IPS-15b (cell line): ENCODE data around the gene CHRNA10.

Experiments used
- H3K27me3 ChIP-seq: one replicate; pipeline ENCODE4 v1.6.1; 2013; ENCODE audit warnings: low read length; ENCODE audit not compliant: control insufficient read depth, insufficient read depth
- H3K36me3 ChIP-seq: one replicate; pipeline ENCODE4 v1.6.1; 2013; ENCODE audit warnings: low read length; ENCODE audit not compliant: control insufficient read depth, insufficient read depth
- H3K4me1 ChIP-seq: one replicate; pipeline ENCODE4 v1.6.1; 2013; ENCODE audit warnings: mild to moderate bottlenecking, low read length; ENCODE audit not compliant: control insufficient read depth, insufficient read depth
- H3K4me3 ChIP-seq: one replicate; pipeline ENCODE4 v1.5.1; 2013; ENCODE audit warnings: low read depth, low read length
- H3K9ac ChIP-seq: one replicate; pipeline ENCODE4 v1.6.1; 2013; ENCODE audit warnings: low read depth, mild to moderate bottlenecking, low read length
- H3K9me3 ChIP-seq: one replicate; pipeline ENCODE4 v1.6.1; 2013; ENCODE audit warnings: mild to moderate bottlenecking, low read length; ENCODE audit not compliant: control insufficient read depth, insufficient read depth

CHRNA10 gene

DNA sequence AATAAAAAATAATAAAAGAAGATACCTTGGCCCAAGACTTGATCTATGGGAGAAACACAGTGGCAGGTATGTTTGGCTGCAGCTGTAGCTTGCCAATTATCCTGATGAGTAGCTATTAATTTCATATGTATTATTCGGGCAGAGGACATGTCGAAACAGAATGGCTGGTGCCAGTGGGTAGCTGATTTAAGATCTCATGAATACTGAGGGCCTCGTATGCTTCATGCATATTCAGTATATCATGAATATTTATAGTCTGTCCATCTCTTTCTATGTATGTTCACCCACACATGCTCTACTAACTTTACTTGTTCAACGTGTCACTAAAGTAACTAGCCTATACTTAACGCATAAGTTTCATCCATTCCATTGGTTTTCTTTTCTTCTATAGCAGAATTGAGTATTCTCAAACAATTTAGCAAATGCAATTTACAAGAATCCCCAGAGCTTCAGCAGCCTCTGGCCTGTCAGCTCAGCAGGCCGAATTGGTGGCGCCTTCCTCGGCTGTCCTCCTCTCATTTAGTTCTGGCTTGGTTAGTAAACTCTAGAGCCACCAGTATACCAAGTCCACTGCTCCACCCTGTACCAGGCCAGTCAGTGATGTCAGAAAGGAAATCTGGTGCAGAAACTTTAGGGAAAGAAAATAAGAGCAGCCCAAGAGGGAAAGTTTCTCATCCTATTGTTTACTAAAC, 47.3 kb downstream of the CHRNA10 start:
- H3K27me3 ChIP-seq, result no peaks in the 10 kb centered on the region
- H3K36me3 ChIP-seq, result no peaks in the 10 kb centered on the region
- H3K4me3 ChIP-seq, result no peak overlapping the region
- no peaks in the 10 kb centered on the region for H3K4me1 ChIP-seq
- H3K9me3 ChIP-seq, result no peaks in the 10 kb centered on the region
- H3K9ac ChIP-seq, result no peak overlapping the region

DNA sequence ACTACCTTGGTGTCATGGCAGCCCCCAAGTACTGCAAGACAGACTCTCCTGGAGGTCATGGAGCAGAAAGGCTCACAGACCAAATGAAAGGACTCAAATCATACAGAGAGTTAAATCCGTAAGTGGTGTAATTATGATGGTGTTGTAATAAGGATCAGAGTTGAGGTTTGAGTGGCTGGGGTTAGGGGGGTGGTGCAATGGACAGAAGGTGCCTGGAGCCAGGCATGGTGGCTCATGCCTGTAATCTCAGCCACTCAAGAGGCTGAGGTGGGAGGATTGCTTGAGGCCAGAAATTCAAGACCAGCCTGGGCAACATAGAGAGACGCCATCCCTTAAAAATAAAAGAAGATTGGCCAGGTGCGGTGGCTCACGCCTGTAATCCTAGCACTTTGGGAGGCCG, 48.1 kb downstream of the CHRNA10 start:
- Histone ChIP-seq H3K4me3 (no peak overlapping the region), H3K36me3 (no peaks in the 10 kb centered on the region), H3K27me3 (no peaks in the 10 kb centered on the region)

DNA sequence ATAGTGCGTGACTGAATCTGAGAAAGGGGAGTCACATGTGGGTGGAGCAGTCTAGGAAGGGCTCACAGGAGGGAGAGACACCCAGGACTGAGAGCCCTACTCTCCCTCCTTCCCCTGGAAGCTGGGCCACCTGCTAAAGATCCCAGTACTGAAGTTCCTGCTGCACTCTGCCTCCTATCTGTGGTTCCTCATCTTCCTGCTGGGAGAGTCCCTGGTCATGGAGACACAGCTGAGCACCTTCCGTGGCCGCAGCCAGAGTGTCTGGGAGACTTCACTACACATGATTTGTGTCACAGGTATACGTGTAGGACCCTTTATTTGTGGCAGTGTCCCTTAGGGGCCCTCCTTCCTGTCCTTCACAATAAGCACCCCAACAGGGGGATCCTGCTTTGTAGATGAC, 48.7 kb downstream of the CHRNA10 start:
- no peaks in the 10 kb centered on the region for H3K9me3 ChIP-seq
- no peaks in the 10 kb centered on the region for H3K36me3 ChIP-seq
- no peak overlapping the region for H3K4me3 ChIP-seq
- no peaks in the 10 kb centered on the region for H3K4me1 ChIP-seq
- no peaks in the 10 kb centered on the region for H3K27me3 ChIP-seq
- no peak overlapping the region for H3K9ac ChIP-seq

More for the DNA sequence above, 48.1 kb downstream of the CHRNA10 start:
- Histone ChIP-seq H3K4me1 (no peaks in the 10 kb centered on the region), H3K9me3 (no peaks in the 10 kb centered on the region), H3K9ac (no peak overlapping the region)

DNA sequence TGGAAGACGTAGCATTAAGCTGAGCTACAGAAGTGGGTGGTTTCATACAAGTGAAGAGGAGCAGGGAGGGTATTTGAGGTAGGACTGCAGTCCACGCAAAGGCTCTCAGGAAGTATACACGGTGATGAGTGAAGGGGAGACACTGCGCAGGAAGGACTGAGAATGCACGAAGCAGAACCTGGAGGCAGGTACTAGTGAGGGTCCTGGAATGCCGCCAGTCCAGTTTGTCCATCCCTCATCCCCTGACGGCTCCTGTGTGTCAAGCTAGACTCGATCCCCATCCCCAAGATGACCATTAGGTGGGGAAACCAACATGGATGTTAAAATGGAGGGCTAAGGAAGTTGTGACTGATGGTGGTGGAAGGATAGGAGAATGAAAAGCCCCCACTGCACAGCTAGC, 53.2 kb downstream of the CHRNA10 start:
- no peaks in the 10 kb centered on the region for H3K27me3 ChIP-seq
- H3K4me1 ChIP-seq, result no peaks in the 10 kb centered on the region
- no peak overlapping the region for H3K9ac ChIP-seq
- no peak overlapping the region for H3K4me3 ChIP-seq
- no peaks in the 10 kb centered on the region for H3K36me3 ChIP-seq
- no peaks in the 10 kb centered on the region for H3K9me3 ChIP-seq

DNA sequence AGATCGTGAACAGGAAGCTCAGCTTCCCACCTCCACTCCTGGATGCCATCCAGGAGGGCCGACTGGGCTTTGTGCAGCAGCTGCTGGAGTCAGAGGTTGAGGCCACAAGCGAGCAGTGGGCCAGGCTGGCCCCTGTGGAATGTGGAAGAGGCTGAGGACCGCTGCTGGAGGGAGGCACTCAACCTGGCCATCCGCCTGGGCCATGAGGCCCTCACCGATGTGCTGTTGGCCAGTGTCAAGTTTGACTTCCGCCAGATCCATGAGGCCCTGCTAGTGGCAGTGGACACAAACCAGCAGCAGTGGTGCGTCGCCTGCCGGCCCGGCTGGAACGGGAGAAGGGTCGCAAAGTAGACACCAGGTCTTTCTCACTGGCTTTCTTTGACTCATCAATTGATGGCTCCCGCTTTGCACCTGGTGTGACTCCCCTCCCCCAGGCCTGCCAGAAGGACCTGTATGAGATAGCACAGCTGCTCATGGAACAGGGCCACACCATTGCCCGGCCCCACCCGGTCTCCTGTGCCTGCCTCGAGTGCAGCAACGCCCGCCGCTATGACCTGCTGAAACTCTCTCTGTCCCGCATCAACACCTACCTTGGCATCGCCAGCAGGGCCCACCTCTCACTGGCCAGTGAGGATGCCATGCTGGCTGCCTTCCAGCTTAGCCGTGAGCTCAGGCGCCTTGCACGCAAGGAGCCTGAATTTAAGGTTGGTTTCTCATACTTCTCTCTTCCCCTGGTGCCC, 54.3 kb downstream of the CHRNA10 start:
- H3K4me1 ChIP-seq, result no peaks in the 10 kb centered on the region
- H3K9ac ChIP-seq, result no peak overlapping the region
- no peaks in the 10 kb centered on the region for H3K36me3 ChIP-seq
- H3K9me3 ChIP-seq, result no peaks in the 10 kb centered on the region
- H3K27me3 ChIP-seq, result no peaks in the 10 kb centered on the region
- no peak overlapping the region for H3K4me3 ChIP-seq

DNA sequence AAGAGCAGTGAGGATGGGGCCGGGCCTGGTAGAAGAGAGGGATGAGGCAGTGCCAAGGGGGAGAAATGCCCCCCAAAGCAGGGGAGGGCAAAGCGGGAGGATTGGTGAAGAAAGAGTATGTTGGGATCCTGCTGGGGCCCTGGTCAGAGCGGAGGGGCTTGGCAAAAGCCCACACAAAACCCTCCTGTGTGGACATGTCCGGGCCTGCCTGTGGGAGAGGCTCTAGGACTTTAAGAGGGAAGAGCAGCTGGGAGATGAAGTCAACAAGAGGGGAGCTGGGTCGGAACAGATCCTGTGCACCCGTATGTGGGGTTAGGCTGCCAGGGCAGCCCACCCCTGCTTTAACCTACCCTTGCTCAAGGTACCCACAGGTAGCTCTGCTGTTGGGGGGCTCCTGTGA, 55.2 kb downstream of the CHRNA10 start:
- H3K9me3 ChIP-seq, result no peaks in the 10 kb centered on the region
- H3K36me3 ChIP-seq, result no peaks in the 10 kb centered on the region
- no peaks in the 10 kb centered on the region for H3K27me3 ChIP-seq
- H3K4me1 ChIP-seq, result no peaks in the 10 kb centered on the region
- H3K4me3 ChIP-seq, result no peak overlapping the region
- no peak overlapping the region for H3K9ac ChIP-seq
